H1 (cell line): ENCODE measurements around the gene EIF3B.

Experiments
- BACH1 ChIP-seq: IDR thresholded peaks from 2 replicates; pipeline ENCODE4 v1.6.1; 2012; ENCODE audit warnings: low read length, improper control_type of control experiment
- CHD2 ChIP-seq: IDR thresholded peaks from 2 replicates; pipeline ENCODE4 v1.6.1; 2012; ENCODE audit warnings: low read length, improper control_type of control experiment
- EP300 ChIP-seq, 2 experiments: IDR thresholded peaks; 1 replicate in 1 of 2; 2 replicates in 1 of 2; pipeline ENCODE4 v1.6.1; 2011 to 2012; ENCODE audit warnings: low read depth in 2 of 2, low read length in 2 of 2, mild to moderate bottlenecking in 2 of 2, borderline replicate concordance in 1 of 2, inconsistent platforms in 1 of 2, moderate library complexity in 1 of 2
- EZH2 ChIP-seq: fragments of 200-600 bp; sonication (generic); IDR thresholded peaks from 2 replicates; pipeline ENCODE4 v1.7.1; 2012; ENCODE audit warnings: low read depth, mild to moderate bottlenecking, moderate library complexity, low read length, inconsistent platforms; ENCODE audit not compliant: severe bottlenecking
- HDAC6 ChIP-seq: IDR thresholded peaks from one replicate; pipeline ENCODE4 v1.7.1; 2012; ENCODE audit warnings: low read depth, mild to moderate bottlenecking, inconsistent platforms, low read length, moderate library complexity
- MAFK ChIP-seq: IDR thresholded peaks from 2 replicates; pipeline ENCODE4 v1.6.1; 2012; ENCODE audit warnings: low read depth, mild to moderate bottlenecking, improper control_type of control experiment, low read length
- POLR2A ChIP-seq, 2 experiments: IDR thresholded peaks; 1 replicate in 1 of 2; 2 replicates in 1 of 2; pipeline ENCODE4 v1.6.1; 2011; ENCODE audit warnings: low read depth in 2 of 2, low read length in 2 of 2, mild to moderate bottlenecking in 2 of 2; ENCODE audit errors: control extremely low read depth in 1 of 2
- RAD21 ChIP-seq, 2 experiments: IDR thresholded peaks in 1 of 2; conservative IDR thresholded peaks in 1 of 2; 2 replicates each; pipeline ENCODE4 v1.6.1; 2011; ENCODE audit warnings: low read depth in 2 of 2, low read length in 2 of 2, improper control_type of control experiment in 1 of 2, inconsistent platforms in 1 of 2, mild to moderate bottlenecking in 1 of 2, moderate library complexity in 1 of 2
- YY1 ChIP-seq: IDR thresholded peaks from 2 replicates; pipeline ENCODE4 v1.6.1; 2011; ENCODE audit warnings: low read depth, mild to moderate bottlenecking, low read length
- ZNF274 ChIP-seq: IDR thresholded peaks from 2 replicates; pipeline ENCODE4 v1.7.0; 2012; ENCODE audit warnings: low read length, borderline replicate concordance; ENCODE audit errors: extremely low read depth
- TF ChIP-seq, protein P1 (sequence below), 3 experiments: IDR thresholded peaks; 1 replicate in 2 of 3; 2 replicates in 1 of 3; pipeline versions ENCODE4 v1.5.1 to v1.6.1; 2011; ENCODE audit warnings: low read length in 3 of 3, mild to moderate bottlenecking in 3 of 3, inconsistent platforms in 2 of 3, low read depth in 1 of 3, moderate library complexity in 1 of 3; ENCODE audit not compliant: insufficient read depth in 1 of 3; ENCODE audit errors: control extremely low read depth in 1 of 3

DNA sequence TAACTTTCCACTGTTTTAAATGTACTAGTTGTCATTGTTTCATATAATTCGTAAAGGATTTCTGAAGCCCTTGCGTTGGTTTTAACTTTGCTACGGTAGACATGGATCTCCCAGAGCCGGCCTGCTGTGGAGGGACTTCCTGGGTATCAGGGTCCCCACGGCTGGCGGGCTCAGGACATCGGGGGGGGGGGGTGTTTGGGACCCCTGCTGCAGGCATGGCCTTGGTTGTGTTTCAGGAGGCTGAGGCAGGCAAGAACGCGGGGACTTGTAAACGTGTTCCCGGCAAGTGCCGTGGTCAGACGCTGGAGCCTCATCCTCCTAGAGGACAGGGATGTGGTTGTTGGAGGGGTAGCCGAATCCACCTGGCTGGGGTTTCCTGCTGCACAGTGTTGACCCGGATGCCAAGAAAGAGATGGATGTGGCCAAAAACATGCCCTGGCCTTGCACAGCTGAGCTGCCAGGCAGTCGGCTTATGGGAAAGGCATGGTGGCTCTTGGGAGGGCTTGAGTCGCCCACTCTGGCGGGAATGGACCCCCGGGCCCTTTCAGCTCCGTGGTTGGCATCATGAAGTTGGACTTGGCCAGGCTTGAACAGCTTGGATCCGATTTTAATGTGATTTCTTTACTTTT is 27.4 kb downstream of the EIF3B start:
- no peak for TF ChIP-seq HDAC6
- TF ChIP-seq POLR2A (IDR thresholded peaks at IDR 0.05; ENCODE audit: control extremely low read depth in 1 of 2, low read depth in 2 of 2, low read length in 2 of 2) = no peak
- no peak for TF ChIP-seq BACH1
- TF ChIP-seq, protein P1, sequence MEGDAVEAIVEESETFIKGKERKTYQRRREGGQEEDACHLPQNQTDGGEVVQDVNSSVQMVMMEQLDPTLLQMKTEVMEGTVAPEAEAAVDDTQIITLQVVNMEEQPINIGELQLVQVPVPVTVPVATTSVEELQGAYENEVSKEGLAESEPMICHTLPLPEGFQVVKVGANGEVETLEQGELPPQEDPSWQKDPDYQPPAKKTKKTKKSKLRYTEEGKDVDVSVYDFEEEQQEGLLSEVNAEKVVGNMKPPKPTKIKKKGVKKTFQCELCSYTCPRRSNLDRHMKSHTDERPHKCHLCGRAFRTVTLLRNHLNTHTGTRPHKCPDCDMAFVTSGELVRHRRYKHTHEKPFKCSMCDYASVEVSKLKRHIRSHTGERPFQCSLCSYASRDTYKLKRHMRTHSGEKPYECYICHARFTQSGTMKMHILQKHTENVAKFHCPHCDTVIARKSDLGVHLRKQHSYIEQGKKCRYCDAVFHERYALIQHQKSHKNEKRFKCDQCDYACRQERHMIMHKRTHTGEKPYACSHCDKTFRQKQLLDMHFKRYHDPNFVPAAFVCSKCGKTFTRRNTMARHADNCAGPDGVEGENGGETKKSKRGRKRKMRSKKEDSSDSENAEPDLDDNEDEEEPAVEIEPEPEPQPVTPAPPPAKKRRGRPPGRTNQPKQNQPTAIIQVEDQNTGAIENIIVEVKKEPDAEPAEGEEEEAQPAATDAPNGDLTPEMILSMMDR (IDR thresholded peaks at IDR 0.05; ENCODE audit: control extremely low read depth in 1 of 3, insufficient read depth in 1 of 3, low read depth in 1 of 3, low read length in 3 of 3) = no peak
- no peak for TF ChIP-seq EZH2
- no peak for TF ChIP-seq EP300 (IDR thresholded peaks at IDR 0.05; ENCODE audit: borderline replicate concordance in 1 of 2, low read depth in 2 of 2, low read length in 2 of 2)
- no peak for TF ChIP-seq YY1
- TF ChIP-seq CHD2 = no peak
- TF ChIP-seq MAFK = no peak
- no peak for TF ChIP-seq RAD21 (IDR thresholded peaks at IDR 0.05 in 1 of 2, conservative IDR thresholded peaks at IDR 0.05 in 1 of 2; ENCODE audit: low read depth in 2 of 2, low read length in 2 of 2)
- no peak for TF ChIP-seq ZNF274
